HK-2 (cell line): Measurements from ENCODE around the gene MYZAP.

Source experiments
- DNase-seq: peaks from one replicate; pipeline ENCODE4 v3.0.0-alpha.2; 2018; ENCODE audit not compliant: unreplicated experiment

Gene MYZAP

GRCh38 chr15:57591822-57592367 is at the start of gene MYZAP:
Gene MYZAP (plus strand): TSS chr15:57591904. CDS start chr15:57592035, 131 bp downstream.
- no peak for DNase-seq

GRCh38 chr15:57542505-57542817 is 49.2 kb upstream of the MYZAP start:
- no peak for DNase-seq

- DNase-seq = no peak
Observed at GRCh38 chr15:57544848-57545480, 46.7 kb upstream of the MYZAP start.

- no peak for DNase-seq
Observed at GRCh38 chr15:57545995-57546394, 45.7 kb upstream of the MYZAP start.

GRCh38 chr15:57547243-57547755 is 44.4 kb upstream of the MYZAP start:
- DNase-seq = no peak

- no peak for DNase-seq
Observed at GRCh38 chr15:57548351-57548750, 43.4 kb upstream of the MYZAP start.

- DNase-seq = no peak
Observed at GRCh38 chr15:57548835-57549234, 42.9 kb upstream of the MYZAP start.

- DNase-seq = no peak
Observed at GRCh38 chr15:57549935-57550334, 41.8 kb upstream of the MYZAP start.

- DNase-seq = no peak
Observed at GRCh38 chr15:57550640-57551039, 41.1 kb upstream of the MYZAP start.

- peak; percentile 52 for DNase-seq
Observed at GRCh38 chr15:57551715-57552677, 39.7 kb upstream of the MYZAP start.

- DNase-seq = no peak
Observed at GRCh38 chr15:57552678-57553334, 38.9 kb upstream of the MYZAP start.

- DNase-seq = no peak
Observed at GRCh38 chr15:57553526-57553925, 38.2 kb upstream of the MYZAP start.

- no peak for DNase-seq
Observed at GRCh38 chr15:57554063-57554811, 37.5 kb upstream of the MYZAP start.

- no peak for DNase-seq
Observed at GRCh38 chr15:57554812-57555179, 36.9 kb upstream of the MYZAP start.

- DNase-seq = no peak
Observed at GRCh38 chr15:57555270-57555669, 36.4 kb upstream of the MYZAP start.

- DNase-seq = no peak
Observed at GRCh38 chr15:57556040-57556439, 35.7 kb upstream of the MYZAP start.

GRCh38 chr15:57557267-57557666 is 34.4 kb upstream of the MYZAP start:
- no peak for DNase-seq

- no peak for DNase-seq
Observed at GRCh38 chr15:57557810-57558209, 33.9 kb upstream of the MYZAP start.

GRCh38 chr15:57559875-57560274 is 31.8 kb upstream of the MYZAP start:
- DNase-seq = peak; percentile 64

- DNase-seq = peak; percentile 49
Observed at GRCh38 chr15:57561041-57561711, 30.5 kb upstream of the MYZAP start.

GRCh38 chr15:57562196-57562769 is 29.4 kb upstream of the MYZAP start:
- no peak for DNase-seq
